HG03066 (cell line): ENCODE data around the gene IRF6.
"Not testable (repeated sequence)": the region's sequence is repeated elsewhere in the genome, so short reads cannot be mapped to it uniquely, and the experiment has no call there.

Experiments
- ATAC-seq: cut with Tn5 transposase; IDR thresholded peaks from one replicate; pipeline ENCODE4 v1.9.1; 2021; ENCODE audit warnings: low read depth; ENCODE audit not compliant: unreplicated experiment

Gene IRF6

GRCh38 chr1:209823143-209824041 is 17.4 kb upstream of the IRF6 start:
- ATAC-seq = peak; percentile 40

GRCh38 chr1:209822706-209823105 is 16.8 kb upstream of the IRF6 start:
- no peak for ATAC-seq

GRCh38 chr1:209820986-209821385 is 15.0 kb upstream of the IRF6 start:
- ATAC-seq = no peak

DNA sequence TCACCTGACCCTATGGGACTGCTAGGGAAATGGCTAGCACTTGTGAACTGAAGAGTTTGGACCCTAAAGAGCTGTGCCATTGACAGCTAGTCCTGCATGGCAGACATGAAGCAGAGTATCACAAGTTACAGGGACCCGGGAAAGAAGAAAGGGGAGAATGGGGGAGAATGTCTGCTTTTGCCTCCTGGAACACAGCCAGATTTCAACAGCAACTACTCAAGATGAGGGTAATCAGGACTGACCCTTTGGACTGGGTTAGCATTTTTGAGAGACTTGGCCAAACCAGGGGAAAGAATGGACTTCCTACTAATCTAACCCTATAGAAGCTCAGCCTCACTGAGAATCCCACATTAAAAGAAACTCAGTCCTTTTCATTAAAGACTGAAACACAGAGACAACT is 13.1 kb upstream of the IRF6 start:
- ATAC-seq = no peak

DNA sequence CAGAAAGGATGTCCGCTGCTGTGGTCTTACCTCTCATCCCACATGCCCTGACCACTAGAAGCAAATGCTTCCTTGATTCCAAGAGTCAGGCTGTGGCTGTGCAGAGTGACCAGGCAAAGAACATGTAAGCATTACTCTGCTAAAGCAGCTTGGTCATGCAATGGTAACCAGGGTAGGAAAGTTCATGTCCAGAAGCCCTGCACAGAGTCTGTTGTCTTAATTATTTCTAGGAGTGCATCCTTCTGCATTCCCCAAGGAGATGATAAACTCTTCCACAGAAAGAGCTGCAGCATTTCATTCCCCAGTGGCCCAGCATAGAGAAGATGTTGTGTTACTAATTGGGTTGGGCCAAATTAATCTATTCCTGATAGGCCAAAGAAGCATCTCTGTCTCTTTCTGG is 11.7 kb upstream of the IRF6 start:
- ATAC-seq = no peak

DNA sequence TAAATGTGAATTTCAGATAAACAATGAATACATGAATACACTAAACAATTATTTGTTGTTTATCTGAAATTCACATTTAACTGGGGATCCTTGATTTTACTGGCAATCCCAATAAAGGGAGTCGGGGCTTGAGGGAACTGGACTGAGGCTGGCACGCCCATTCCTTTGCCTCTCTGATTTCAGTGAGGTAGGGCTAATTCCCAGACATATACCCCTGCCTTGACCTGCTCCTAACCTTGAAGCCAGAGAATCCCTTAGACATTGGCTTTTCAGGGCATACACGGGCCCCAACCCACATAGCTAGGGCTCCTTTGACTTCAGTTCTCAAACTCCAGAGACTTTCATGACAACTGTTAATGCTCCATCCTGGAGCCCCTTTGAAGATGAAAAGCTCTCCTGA is 11.0 kb upstream of the IRF6 start:
- ATAC-seq = no peak

DNA sequence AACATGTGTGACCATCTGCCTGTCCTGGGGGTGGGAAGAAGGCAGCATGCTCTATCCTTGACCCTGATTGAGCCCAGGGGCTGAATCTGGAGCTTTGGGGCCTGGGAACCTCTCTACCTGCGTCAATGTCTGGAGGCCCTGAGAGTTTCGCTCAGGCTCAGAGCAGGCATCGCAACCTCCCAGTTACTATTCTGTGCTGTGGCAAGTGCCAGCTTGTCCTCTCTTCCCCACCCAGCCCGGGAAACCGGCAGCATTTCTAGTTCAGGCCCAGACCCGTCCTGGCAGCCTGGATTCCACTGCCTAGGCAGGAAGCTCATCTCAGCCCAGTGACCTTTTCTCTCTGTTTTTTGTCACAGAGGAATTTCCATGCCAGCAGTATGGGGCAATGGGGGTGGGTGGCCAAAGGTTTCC is 10.0 kb upstream of the IRF6 start:
- ATAC-seq = no peak

DNA sequence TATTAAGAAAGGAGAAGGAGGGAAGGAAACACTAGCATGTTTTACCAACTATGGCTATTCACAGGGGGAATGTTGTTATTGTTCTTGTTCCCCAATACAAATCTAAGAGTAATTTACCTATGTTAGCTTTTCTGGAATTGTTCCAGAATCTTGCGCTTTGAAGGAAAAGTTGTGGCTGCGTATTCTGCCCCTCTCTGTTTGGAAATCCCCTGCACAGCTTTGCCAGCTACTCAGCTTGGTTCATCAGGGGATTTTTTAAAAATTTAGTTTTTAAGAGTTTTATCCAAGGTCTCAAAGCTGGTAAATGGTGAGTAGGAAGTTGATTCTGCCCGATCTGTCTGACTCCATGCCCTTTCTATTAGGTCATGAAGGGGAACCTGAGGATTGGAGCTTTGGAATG is 9.5 kb upstream of the IRF6 start:
- ATAC-seq = no peak

DNA sequence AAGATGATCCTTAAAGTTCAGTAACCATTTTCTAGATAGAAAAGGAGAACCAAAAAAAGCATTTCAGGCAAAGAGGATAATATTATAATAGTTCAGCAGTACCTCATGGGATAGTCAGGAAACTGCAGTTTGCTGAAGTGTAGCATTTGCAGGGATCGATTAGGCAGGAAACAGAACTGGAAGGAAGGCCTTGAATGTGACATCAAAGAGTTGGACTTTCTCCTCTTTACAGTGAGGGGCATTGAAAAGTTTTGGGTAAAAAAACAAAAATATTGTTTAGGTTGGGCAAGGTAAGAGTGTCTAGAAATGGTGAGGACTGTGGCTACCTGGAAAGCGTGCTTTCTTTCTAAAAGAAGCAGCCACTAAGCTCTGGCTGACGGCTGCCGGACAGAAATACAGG is 8.0 kb upstream of the IRF6 start:
- ATAC-seq = no peak

- ATAC-seq = no peak
Observed at GRCh38 chr1:209810783-209811182, 4.8 kb upstream of the IRF6 start.

- no peak for ATAC-seq
Observed at GRCh38 chr1:209809611-209810010, 3.7 kb upstream of the IRF6 start.

DNA sequence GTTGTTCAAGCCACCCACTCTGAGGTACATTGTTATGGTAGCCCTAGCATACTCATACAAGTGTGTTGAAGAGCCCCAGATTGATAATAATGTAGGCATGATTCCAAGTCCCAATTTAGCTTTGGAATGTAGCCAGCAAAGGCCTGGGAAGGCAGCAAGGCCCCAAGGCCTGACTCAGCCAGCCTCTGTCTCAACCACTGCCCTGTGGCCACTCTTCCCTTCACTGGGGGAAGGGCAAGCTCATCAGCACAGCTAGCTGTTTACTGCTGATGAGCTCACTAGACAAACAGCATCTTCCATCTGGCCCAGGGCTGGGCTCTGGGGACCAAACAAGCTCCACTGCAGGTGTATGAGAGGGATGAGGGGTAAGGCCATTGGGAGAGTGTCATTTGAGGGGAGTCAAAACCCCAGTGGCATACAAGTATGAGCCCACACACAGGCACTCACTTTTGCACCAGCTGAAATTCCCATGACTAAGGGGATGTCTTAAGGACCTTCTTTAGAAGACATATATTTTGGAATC is 2.2 kb upstream of the IRF6 start:
- no peak for ATAC-seq

- ATAC-seq = no peak
Observed at GRCh38 chr1:209807509-209807908, 1.6 kb upstream of the IRF6 start.

- no peak for ATAC-seq
Observed at GRCh38 chr1:209805341-209805781, 581 bp downstream of the IRF6 start.

DNA sequence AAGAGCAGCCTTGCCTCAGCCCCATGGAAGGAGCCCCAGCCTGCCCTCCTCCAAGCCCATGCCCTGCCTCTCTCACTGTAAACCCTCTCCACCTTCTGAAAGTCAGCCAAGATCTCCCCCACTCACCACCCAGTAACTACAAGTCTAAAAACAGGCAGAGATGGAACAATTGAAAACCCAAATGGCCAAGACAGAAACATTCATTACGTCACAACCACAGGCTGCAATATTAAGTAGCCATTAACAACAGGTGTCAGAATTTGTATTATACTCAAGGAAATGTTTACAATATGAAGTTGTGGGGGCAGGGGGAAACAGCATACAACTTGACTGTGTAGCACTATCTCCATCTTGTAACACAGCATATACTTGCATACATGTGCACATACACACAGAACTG is 2.4 kb downstream of the IRF6 start:
- ATAC-seq = no peak

GRCh38 chr1:209802780-209803152 is 3.2 kb downstream of the IRF6 start:
- no peak for ATAC-seq

- no peak for ATAC-seq
Observed at GRCh38 chr1:209802117-209802779, 3.7 kb downstream of the IRF6 start.

DNA sequence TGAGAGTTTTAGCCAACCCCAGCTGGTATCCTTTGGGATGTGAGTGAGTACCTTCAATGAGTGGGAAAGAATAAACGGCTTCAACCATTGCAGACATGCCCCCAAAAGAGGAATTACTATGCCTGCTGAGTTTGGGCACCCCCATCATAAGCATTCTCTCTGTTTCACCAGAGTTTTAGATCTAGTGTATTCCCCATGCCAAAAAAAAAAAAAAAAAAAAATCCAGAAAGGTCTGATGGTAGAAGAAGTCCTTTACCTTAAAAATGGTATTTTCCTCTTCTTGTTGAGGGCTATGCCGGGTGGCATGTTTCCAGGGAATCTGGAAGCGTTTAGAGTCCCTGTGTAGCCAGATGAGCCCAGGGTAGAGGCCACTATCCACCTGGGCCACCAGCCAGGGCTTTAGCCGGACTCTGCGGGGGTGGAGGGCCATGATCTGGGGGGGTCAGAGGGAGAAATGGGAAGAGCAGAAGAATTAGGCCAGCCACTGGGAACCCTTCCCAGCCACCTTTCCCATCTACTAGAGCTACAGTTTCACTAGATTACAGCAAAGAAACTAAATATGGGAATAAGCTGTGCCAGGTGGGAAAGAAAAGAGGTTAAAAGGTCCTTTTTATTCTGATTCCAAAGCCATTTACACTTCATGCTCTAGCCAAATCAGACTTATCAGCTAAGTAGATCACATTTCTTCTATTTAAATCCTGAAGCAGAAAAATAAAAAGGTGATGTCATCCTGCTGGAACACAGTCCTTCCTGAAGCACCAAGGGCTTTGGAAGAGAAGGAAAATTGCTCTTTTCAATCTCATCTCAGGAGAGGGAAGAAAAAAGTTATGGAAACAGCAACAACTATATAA is 4.7 kb downstream of the IRF6 start:
- no peak for ATAC-seq

DNA sequence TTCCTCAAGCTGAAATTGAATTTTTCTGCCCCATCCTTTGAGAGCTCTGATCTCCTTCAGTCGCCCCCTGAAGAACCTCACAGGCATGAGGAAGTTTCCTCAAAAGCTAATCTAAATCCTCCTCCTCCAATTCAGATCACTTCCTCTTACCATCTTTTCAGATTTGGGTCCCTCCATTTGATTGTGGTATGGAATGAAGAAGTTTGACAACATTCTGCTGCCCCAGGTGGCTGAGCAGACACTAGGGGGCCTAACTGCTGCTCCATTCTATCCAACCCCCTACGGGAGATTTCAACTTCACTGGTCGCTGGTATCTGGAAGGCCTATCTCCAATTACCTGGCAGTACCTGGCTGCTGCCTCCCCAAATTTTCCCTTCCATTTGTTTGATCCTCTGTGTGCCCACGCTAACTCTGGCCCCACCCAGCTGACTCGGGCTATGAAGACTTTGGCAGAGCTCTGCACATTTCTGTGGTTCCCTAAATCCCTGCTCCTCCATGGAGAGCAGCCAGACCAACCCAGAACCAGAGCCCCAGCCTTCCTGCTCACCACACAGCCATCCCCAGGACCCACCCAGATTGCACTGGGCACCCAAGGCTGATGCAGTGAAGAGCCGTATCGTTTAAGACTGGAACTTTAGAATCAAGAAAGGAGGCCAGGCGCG is 7.8 kb downstream of the IRF6 start:
- no peak for ATAC-seq

DNA sequence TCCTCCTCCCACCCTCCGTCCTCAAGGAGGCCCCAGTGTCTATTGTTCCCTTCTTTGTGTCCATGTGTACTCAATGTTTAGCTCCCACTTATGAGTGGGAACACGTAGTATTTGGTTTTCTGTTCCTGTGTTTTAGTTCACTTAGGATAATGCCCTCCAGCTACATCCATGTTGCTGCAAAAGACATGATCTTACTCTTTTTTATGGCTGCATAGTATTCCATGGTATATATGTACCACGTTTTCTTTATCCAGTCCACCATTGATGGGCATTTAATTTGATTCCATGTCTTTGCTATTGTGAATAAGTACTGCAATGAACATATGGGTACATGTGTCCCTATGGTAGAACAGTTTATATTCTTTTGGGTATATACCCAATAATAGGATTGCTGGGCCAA is 12.2 kb downstream of the IRF6 start:
- ATAC-seq = not testable (repeated sequence)
